ENCODE results near the gene CCDC194.

DNA sequence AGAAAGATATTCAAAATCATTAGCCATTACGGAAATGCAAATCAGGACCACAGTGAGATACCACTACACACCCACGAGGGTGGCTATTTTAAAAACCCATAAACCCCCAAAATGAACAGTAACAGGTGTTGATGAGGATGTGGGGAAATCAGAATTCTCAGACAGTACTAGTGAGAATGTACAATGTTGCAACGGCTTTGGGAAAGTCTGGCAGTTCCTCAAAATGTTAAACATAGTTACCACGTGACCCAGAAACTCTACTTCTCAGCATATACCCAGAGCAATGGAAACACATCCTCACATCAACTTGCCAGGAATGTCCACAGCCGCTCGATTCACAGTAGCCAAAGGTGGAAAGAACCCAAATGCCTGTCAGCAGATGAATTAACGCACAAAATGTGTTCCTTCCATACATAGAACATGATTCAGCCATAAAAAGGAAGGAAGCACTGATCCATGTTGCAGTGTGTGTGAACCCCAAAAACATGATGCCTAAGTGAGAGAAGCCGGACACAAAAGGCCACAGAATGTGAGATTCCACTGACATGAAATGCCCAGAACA is 23.9 kb downstream of the CCDC194 start:
- TF ChIP-seq SP1 (IDR thresholded peaks at IDR 0.05): no peak
- TF ChIP-seq FOXM1 (IDR thresholded peaks at IDR 0.05; ENCODE audit: borderline replicate concordance): no peak
- TF ChIP-seq HDGF (IDR thresholded peaks at IDR 0.05; ENCODE audit: borderline replicate concordance): no peak
- TF ChIP-seq ELF4 (IDR thresholded peaks at IDR 0.05): no peak
- TF ChIP-seq LEF1 (IDR thresholded peaks at IDR 0.05; ENCODE audit: borderline replicate concordance): no peak
- no peak for TF ChIP-seq BHLHE40 (IDR thresholded peaks at IDR 0.05; ENCODE audit: borderline replicate concordance)
- TF ChIP-seq FOXK2 (IDR thresholded peaks at IDR 0.05): no peak
